ENCODE results near the gene ATXN1.

The ATXN1 gene

GRCh38 chr6:16371401-16371800 is 389.9 kb downstream of the ATXN1 start:
- no peak for DNase-seq

- DNase-seq, result no peak
These were observed 390.3 kb downstream of the ATXN1 start for GRCh38 chr6:16370943-16371342.

GRCh38 chr6:16369989-16370388 is 391.3 kb downstream of the ATXN1 start:
- no peak for DNase-seq

- no peak for DNase-seq
These were observed 392.0 kb downstream of the ATXN1 start for GRCh38 chr6:16369140-16369745.

GRCh38 chr6:16367571-16367970 is 393.7 kb downstream of the ATXN1 start:
- DNase-seq, result no peak

- DNase-seq, result no peak
These were observed 397.5 kb downstream of the ATXN1 start for GRCh38 chr6:16363749-16364148.

- DNase-seq, result no peak
These were observed 398.3 kb downstream of the ATXN1 start for GRCh38 chr6:16362819-16363589.

- DNase-seq, result no peak
These were observed 399.0 kb downstream of the ATXN1 start for GRCh38 chr6:16362296-16362695.

- no peak for DNase-seq
These were observed 399.4 kb downstream of the ATXN1 start for GRCh38 chr6:16361861-16362260.

- DNase-seq, result no peak
These were observed 400.1 kb downstream of the ATXN1 start for GRCh38 chr6:16361121-16361520.

- no peak for DNase-seq
These were observed 400.9 kb downstream of the ATXN1 start for GRCh38 chr6:16360365-16360764.

- no peak for DNase-seq
These were observed 401.7 kb downstream of the ATXN1 start for GRCh38 chr6:16359563-16359962.

- no peak for DNase-seq
These were observed 402.6 kb downstream of the ATXN1 start for GRCh38 chr6:16358531-16359138.

GRCh38 chr6:16355699-16356446 is 405.4 kb downstream of the ATXN1 start:
- DNase-seq, result no peak

- DNase-seq, result no peak
These were observed 406.0 kb downstream of the ATXN1 start for GRCh38 chr6:16355238-16355637.

GRCh38 chr6:16354692-16355091 is 406.6 kb downstream of the ATXN1 start:
- no peak for DNase-seq

GRCh38 chr6:16352821-16353438 is 408.3 kb downstream of the ATXN1 start:
- DNase-seq, result no peak

GRCh38 chr6:16352258-16352635 is 409.0 kb downstream of the ATXN1 start:
- no peak for DNase-seq

GRCh38 chr6:16349544-16349943 is 411.7 kb downstream of the ATXN1 start:
- DNase-seq, result no peak

GRCh38 chr6:16346831-16347230 is 414.4 kb downstream of the ATXN1 start:
- no peak for DNase-seq

- peak; percentile 97 for DNase-seq
These were observed 415.6 kb downstream of the ATXN1 start for GRCh38 chr6:16345449-16346330.

GRCh38 chr6:16344756-16345155 is 416.5 kb downstream of the ATXN1 start:
- no peak for DNase-seq

All from NCI-H69 (cell line).